H9 (cell line): ENCODE results near the gene UST. TPM values are rescaled to one million over a fixed set of nuclear protein-coding genes. Genes with fewer than 3 reads are reported as not detected.

Experiments used
- DNase-seq: peaks from one replicate; pipeline ENCODE4 v3.0.0-alpha.2; 2017
- H2AFZ ChIP-seq: one replicate; pipeline ENCODE4 v1.6.1; 2013; ENCODE audit warnings: mild to moderate bottlenecking, low read length, control low read depth, moderate library complexity
- H2AK5ac ChIP-seq: 2 replicates; pipeline ENCODE4 v1.6.1; 2013; ENCODE audit warnings: low read length, control low read depth, mixed read lengths; ENCODE audit not compliant: insufficient read length
- H2BK120ac ChIP-seq: one replicate; pipeline ENCODE4 v1.6.1; 2013; ENCODE audit warnings: low read depth, mild to moderate bottlenecking, low read length, control low read depth, inconsistent platforms; ENCODE audit not compliant: poor library complexity, severe bottlenecking
- H2BK12ac ChIP-seq: 2 replicates; pipeline ENCODE4 v1.6.1; 2013; ENCODE audit warnings: low read length, control low read depth, mixed read lengths, low read depth; ENCODE audit not compliant: insufficient read length
- H2BK15ac ChIP-seq: 2 replicates; pipeline ENCODE4 v1.6.1; 2013; ENCODE audit warnings: low read depth, low read length, control low read depth
- H2BK20ac ChIP-seq: one replicate; pipeline ENCODE4 v1.6.1; 2013; ENCODE audit warnings: low read depth, mild to moderate bottlenecking, low read length, control low read depth, inconsistent platforms; ENCODE audit not compliant: poor library complexity, severe bottlenecking
- H2BK5ac ChIP-seq: 2 replicates; pipeline ENCODE4 v1.6.1; 2013; ENCODE audit warnings: low read length, control low read depth, mixed read lengths; ENCODE audit not compliant: insufficient read length
- H3K14ac ChIP-seq: 2 replicates; pipeline ENCODE4 v1.6.1; 2013; ENCODE audit warnings: low read length, control low read depth; ENCODE audit not compliant: insufficient read depth
- H3K18ac ChIP-seq: 2 replicates; pipeline ENCODE4 v1.6.1; 2013; ENCODE audit warnings: low read depth, mild to moderate bottlenecking, mixed read lengths, low read length, control low read depth; ENCODE audit not compliant: insufficient read length
- H3K23ac ChIP-seq: 2 replicates; pipeline ENCODE4 v1.6.1; 2013; ENCODE audit warnings: low read length, control low read depth, mixed read lengths, low read depth; ENCODE audit not compliant: insufficient read length
- H3K23me2 ChIP-seq: 2 replicates; pipeline ENCODE4 v1.6.1; 2013; ENCODE audit warnings: low read depth, mild to moderate bottlenecking, mixed read lengths, low read length, control low read depth; ENCODE audit not compliant: insufficient read length, poor library complexity, severe bottlenecking
- H3K27ac ChIP-seq: 2 replicates; pipeline ENCODE4 v1.5.1; 2013; ENCODE audit warnings: low read length, control low read depth, mixed read lengths, low read depth; ENCODE audit not compliant: insufficient read length
- H3K27me3 ChIP-seq: 2 replicates; pipeline ENCODE4 v1.6.1; 2013; ENCODE audit warnings: low read length, control low read depth, inconsistent platforms; ENCODE audit not compliant: insufficient read depth
- H3K4ac ChIP-seq: 2 replicates; pipeline ENCODE4 v1.6.1; 2013; ENCODE audit warnings: low read depth, mild to moderate bottlenecking, control low read depth, inconsistent platforms, low read length, moderate library complexity
- H3K4me1 ChIP-seq: 2 replicates; pipeline ENCODE4 v1.6.1; 2013; ENCODE audit warnings: low read length, control low read depth, inconsistent platforms; ENCODE audit not compliant: insufficient read depth
- H3K4me2 ChIP-seq: 2 replicates; pipeline ENCODE4 v1.6.1; 2013; ENCODE audit warnings: low read length, control low read depth, mixed read lengths; ENCODE audit not compliant: insufficient read length, insufficient read depth
- H3K56ac ChIP-seq: 2 replicates; pipeline ENCODE4 v1.6.1; 2013; ENCODE audit warnings: low read depth, mild to moderate bottlenecking, mixed read lengths, low read length, control low read depth; ENCODE audit not compliant: insufficient read length
- H3K79me1 ChIP-seq: 2 replicates; pipeline ENCODE4 v1.6.1; 2013; ENCODE audit warnings: low read depth, mild to moderate bottlenecking, moderate library complexity, low read length, control low read depth, inconsistent platforms; ENCODE audit not compliant: insufficient read depth, poor library complexity, severe bottlenecking
- H3K79me2 ChIP-seq: 2 replicates; pipeline ENCODE4 v1.6.1; 2013; ENCODE audit warnings: low read length, control low read depth, inconsistent platforms; ENCODE audit not compliant: insufficient read depth
- H3K9ac ChIP-seq: 2 replicates; pipeline ENCODE4 v1.6.1; 2013; ENCODE audit warnings: low read length, control low read depth, mixed read lengths; ENCODE audit not compliant: insufficient read length; ENCODE audit errors: extremely low read depth
- H3K9me3 ChIP-seq: one replicate; pipeline ENCODE4 v1.6.1; 2013; ENCODE audit warnings: low read depth, low read length, inconsistent platforms; ENCODE audit not compliant: control insufficient read depth
- H3T11ph ChIP-seq: one replicate; pipeline ENCODE4 v1.6.1; 2013; ENCODE audit warnings: mild to moderate bottlenecking, low read length, control low read depth, inconsistent platforms
- H4K20me1 ChIP-seq: one replicate; pipeline ENCODE4 v1.6.1; 2013; ENCODE audit not compliant: control insufficient read depth, insufficient read length, insufficient read depth
- H4K5ac ChIP-seq: 2 replicates; pipeline ENCODE4 v1.6.1; 2013; ENCODE audit warnings: low read depth, mild to moderate bottlenecking, mixed read lengths, low read length, control low read depth; ENCODE audit not compliant: insufficient read length
- H4K8ac ChIP-seq: replicated peaks from 2 replicates; pipeline ENCODE4 v1.6.1; 2013; ENCODE audit warnings: low read length, control low read depth, mixed read lengths, low read depth; ENCODE audit not compliant: insufficient read length
- H4K91ac ChIP-seq: 2 replicates; pipeline ENCODE4 v1.6.1; 2013; ENCODE audit warnings: low read depth, mild to moderate bottlenecking, moderate library complexity, mixed read lengths, low read length, control low read depth; ENCODE audit not compliant: insufficient read length
- H3K27ac Mint-ChIP-seq, 3 experiments: 2 replicates in 2 of 3; 3 replicates in 1 of 3; pipeline ENCODE4 v1.8.0; 2020 to 2021; ENCODE audit warnings: mixed read lengths in 3 of 3, mild to moderate bottlenecking in 1 of 3, moderate library complexity in 1 of 3
- H3K27me3 Mint-ChIP-seq: 2 replicates; pipeline ENCODE4 v1.8.0; 2021; ENCODE audit warnings: low read depth, mild to moderate bottlenecking, moderate library complexity, mixed read lengths
- H3K36me3 Mint-ChIP-seq, 3 experiments: 2 replicates in 2 of 3; 3 replicates in 1 of 3; pipeline ENCODE4 v1.8.0; 2020 to 2021; ENCODE audit warnings: low read depth in 3 of 3, mixed read lengths in 3 of 3; ENCODE audit not compliant: insufficient read depth in 1 of 3
- H3K4me1 Mint-ChIP-seq, 2 experiments: 2 replicates each; pipeline ENCODE4 v1.8.0; 2020; ENCODE audit warnings: mixed read lengths in 2 of 2
- H3K4me3 Mint-ChIP-seq, 2 experiments: 2 replicates in 1 of 2; 3 replicates in 1 of 2; pipeline ENCODE4 v1.8.0; 2020 to 2021; ENCODE audit warnings: mild to moderate bottlenecking in 2 of 2, mixed read lengths in 2 of 2, moderate library complexity in 1 of 2
- H3K9me3 Mint-ChIP-seq, 2 experiments: 2 replicates in 1 of 2; 3 replicates in 1 of 2; pipeline ENCODE4 v1.8.0; 2020; ENCODE audit warnings: mild to moderate bottlenecking in 2 of 2, mixed read lengths in 2 of 2, moderate library complexity in 1 of 2
- CTCF ChIP-seq: fragments of 200-600 bp; sonication (generic); conservative IDR thresholded peaks from 3 replicates; pipeline ENCODE4 v1.8.0; 2021; ENCODE audit warnings: antibody characterized with exemption, mild to moderate bottlenecking
- WGBS: extraction: QIAGEN DNeasy Blood & Tissue Kit; methylation state at CpG from one replicate; pipeline ENCODE4 v1.1.7; 2013; ENCODE audit warnings: missing lambda C conversion rate, low lambda C conversion rate, mixed read lengths; ENCODE audit not compliant: insufficient read length; ENCODE audit errors: extremely low coverage; 5-methylcytosine and 5-hydroxymethylcytosine counted together
- total RNA-seq: library from RNA; stranded (reverse); gene quantifications from 2 replicates; pipeline ENCODE4 v1.2.1, GENCODE V29; 2021

UST gene
- total RNA-seq, 1 experiment from 2014 or later = 14.4 TPM

GRCh38 chr6:148846778-148847761, 100.2 kb downstream of the UST start:
- no peak overlapping the region for H2BK12ac ChIP-seq
- H3K79me1 ChIP-seq = no peaks in the 10 kb centered on the region
- H3K9me3 ChIP-seq = no peaks in the 10 kb centered on the region
- peaks cover 7% of the 10 kb centered on the region; the same call in 1 of the 2 replicates for H3K4me1 ChIP-seq
- H2BK15ac ChIP-seq = no peak overlapping the region
- Mint-ChIP-seq H3K4me3 (no peak overlapping the region), H3K27me3 (no peaks in the 10 kb centered on the region), H3K36me3 (no peaks in the 10 kb centered on the region; a peak in 3 of 7 replicates), H3K27ac (no peak overlapping the region; a peak in 1 of 7 replicates), H3K9me3 (no peaks in the 10 kb centered on the region), H3K4me1 (peaks cover 21 to 29% of the 10 kb centered on the region in 2 experiments)
- H2BK120ac ChIP-seq = no peak overlapping the region
- H2BK5ac ChIP-seq = no peak overlapping the region
- no peak overlapping the region for H3K4me2 ChIP-seq
- no peaks in the 10 kb centered on the region for H4K20me1 ChIP-seq
- H3K23ac ChIP-seq = no peak overlapping the region
- no peak overlapping the region for H2AFZ ChIP-seq
- no peak overlapping the region for H4K5ac ChIP-seq
- H3K56ac ChIP-seq = no peak overlapping the region
- H3K23me2 ChIP-seq = no peaks in the 10 kb centered on the region
- H4K91ac ChIP-seq = no peak overlapping the region
- no peak overlapping the region for H3K27ac ChIP-seq
- H3K14ac ChIP-seq = no peak overlapping the region; the same call in 1 of the 2 replicates
- no peak for DNase-seq
- H2AK5ac ChIP-seq = no peak overlapping the region
- no peak overlapping the region for H3K9ac ChIP-seq
- H3K79me2 ChIP-seq = peaks cover 9% of the 10 kb centered on the region; the same call in 1 of the 2 replicates
- no peak overlapping the region for H2BK20ac ChIP-seq
- no peak for TF ChIP-seq CTCF
- no peak overlapping the region for H3T11ph ChIP-seq
- H3K4ac ChIP-seq = no peak overlapping the region
- WGBS = no CpG with 5 or more reads among the region's 4 CpGs
- no peaks in the 10 kb centered on the region for H3K27me3 ChIP-seq
- no peak overlapping the region for H4K8ac ChIP-seq
- H3K18ac ChIP-seq = no peak overlapping the region
